Activated naive CD8-positive, alpha-beta T cell (primary cell): ENCODE results near the gene RMDN2.

Experiments used
- H3K27ac Mint-ChIP-seq: one replicate; pipeline ENCODE4 v1.8.0; 2021; ENCODE audit warnings: mixed read lengths
- H3K27me3 Mint-ChIP-seq: one replicate; pipeline ENCODE4 v1.8.0; 2021; ENCODE audit warnings: mixed read lengths
- H3K36me3 Mint-ChIP-seq: one replicate; pipeline ENCODE4 v1.8.0; 2021; ENCODE audit warnings: mixed read lengths
- H3K4me1 Mint-ChIP-seq: one replicate; pipeline ENCODE4 v1.8.0; 2021; ENCODE audit warnings: low read depth, mixed read lengths
- H3K4me3 Mint-ChIP-seq: one replicate; pipeline ENCODE4 v1.8.0; 2021; ENCODE audit warnings: mild to moderate bottlenecking, mixed read lengths
- H3K9me3 Mint-ChIP-seq: one replicate; pipeline ENCODE4 v1.8.0; 2021; ENCODE audit warnings: low read depth, mixed read lengths

The RMDN2 gene, protein sequence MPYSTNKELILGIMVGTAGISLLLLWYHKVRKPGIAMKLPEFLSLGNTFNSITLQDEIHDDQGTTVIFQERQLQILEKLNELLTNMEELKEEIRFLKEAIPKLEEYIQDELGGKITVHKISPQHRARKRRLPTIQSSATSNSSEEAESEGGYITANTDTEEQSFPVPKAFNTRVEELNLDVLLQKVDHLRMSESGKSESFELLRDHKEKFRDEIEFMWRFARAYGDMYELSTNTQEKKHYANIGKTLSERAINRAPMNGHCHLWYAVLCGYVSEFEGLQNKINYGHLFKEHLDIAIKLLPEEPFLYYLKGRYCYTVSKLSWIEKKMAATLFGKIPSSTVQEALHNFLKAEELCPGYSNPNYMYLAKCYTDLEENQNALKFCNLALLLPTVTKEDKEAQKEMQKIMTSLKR

DNA sequence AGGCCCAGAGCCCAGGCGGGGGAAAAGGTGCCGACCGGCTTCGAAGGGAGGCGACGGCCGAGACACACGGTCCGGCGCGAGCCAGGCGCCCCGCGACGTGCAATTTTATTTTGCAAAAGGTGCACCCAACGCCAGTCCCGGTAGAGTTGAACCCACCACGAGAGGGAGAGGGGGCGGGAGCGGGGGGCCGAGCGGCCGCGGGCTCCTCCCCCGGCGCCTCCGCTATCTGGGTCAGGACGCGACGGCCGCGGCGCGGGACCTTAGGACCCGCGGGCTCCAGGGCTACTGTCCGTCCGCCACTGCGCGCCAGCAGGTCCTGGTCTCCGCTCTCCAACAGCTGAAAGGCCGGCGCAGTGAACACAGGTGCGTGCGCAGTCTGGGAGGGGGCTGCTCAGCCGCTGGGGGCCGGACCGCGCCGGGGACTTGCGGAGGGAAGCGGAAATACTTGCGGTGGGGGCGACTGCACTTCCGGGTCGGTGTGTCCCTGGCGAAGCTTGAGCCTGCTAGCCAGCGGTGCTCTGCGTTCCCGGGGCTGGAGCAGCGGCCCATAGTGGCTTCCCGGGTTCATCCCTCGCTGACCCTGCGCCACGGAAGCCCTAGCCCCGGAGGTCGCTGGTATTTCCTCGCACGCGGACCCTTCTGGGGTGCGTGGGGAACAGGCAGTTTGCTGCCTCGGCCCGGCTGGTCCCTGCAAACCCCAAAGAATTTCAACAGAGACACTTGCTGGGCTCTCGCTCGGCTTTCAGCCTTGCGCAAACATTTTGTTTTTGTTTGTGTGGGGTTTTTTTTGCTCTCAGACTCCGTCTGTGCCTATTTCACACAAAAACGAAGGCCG, at the start of gene RMDN2:
TSS of gene RMDN2 (plus strand) at position 225 of the 835 bp plus-strand sequence. CDS start 3,991 bp downstream, outside the sequence.
- Mint-ChIP-seq H3K27ac (peak within 1 kb of the TSS; percentile 88), H3K27me3 (no peaks in the 10 kb centered on the region), H3K4me1 (peaks cover 36% of the 10 kb centered on the region), H3K36me3 (peaks cover 3% of the 10 kb centered on the region), H3K9me3 (no peaks in the 10 kb centered on the region), H3K4me3 (peak within 1 kb of the TSS; percentile 92)

DNA sequence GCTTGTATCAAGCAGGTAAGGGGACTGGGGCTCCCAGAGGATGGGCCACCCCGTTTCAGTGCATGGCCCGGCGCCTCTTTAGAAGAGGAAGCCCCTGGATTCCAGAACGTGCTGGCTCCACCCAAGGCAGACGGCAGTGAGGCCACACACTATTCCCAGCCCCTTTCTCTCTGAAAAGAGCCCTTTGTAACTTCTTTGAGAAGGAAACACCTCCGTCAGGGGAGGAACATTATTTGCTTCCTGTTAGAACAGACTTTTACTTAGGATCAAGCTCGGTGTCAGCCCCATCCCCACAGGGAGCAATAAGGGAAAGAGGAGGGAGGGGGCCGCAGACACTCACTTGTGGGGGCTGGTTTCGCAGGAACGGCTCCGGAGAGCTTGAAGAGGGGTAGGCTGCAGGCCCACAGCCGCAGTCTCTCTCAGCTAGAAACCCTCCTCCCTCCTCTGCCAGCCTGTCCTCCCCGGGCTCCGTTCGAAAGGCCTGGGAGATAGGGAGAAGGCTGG, 49.6 kb upstream of the RMDN2 start:
- Mint-ChIP-seq H3K27me3 (peaks cover 5% of the 10 kb centered on the region), H3K9me3 (no peaks in the 10 kb centered on the region), H3K4me3 (no peak overlapping the region), H3K4me1 (peaks cover 36% of the 10 kb centered on the region), H3K36me3 (no peaks in the 10 kb centered on the region), H3K27ac (no peak overlapping the region)

DNA sequence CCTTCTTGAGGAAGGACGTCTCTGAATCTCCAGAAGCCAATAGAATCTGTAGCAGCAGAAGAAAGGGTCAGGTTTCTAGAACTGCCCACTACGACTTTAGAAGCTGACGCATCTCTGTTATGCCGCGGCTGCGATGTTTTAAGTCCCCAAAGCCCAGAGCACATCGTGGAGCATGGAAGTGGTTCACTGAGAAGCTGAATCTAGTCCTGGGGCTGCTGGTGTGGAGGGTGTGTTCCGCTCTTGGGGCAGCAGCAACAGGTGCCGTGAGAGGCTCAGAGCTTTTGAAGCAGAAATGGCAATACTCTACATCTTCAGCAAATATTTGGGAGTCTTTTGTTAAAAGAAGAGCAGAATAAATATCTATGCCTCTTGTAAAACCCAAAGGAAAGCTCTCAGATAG, 48.9 kb upstream of the RMDN2 start:
- Mint-ChIP-seq H3K36me3 (no peaks in the 10 kb centered on the region), H3K27me3 (peaks cover 5% of the 10 kb centered on the region), H3K27ac (no peak overlapping the region), H3K4me3 (no peak overlapping the region), H3K9me3 (no peaks in the 10 kb centered on the region), H3K4me1 (peaks cover 29% of the 10 kb centered on the region)

DNA sequence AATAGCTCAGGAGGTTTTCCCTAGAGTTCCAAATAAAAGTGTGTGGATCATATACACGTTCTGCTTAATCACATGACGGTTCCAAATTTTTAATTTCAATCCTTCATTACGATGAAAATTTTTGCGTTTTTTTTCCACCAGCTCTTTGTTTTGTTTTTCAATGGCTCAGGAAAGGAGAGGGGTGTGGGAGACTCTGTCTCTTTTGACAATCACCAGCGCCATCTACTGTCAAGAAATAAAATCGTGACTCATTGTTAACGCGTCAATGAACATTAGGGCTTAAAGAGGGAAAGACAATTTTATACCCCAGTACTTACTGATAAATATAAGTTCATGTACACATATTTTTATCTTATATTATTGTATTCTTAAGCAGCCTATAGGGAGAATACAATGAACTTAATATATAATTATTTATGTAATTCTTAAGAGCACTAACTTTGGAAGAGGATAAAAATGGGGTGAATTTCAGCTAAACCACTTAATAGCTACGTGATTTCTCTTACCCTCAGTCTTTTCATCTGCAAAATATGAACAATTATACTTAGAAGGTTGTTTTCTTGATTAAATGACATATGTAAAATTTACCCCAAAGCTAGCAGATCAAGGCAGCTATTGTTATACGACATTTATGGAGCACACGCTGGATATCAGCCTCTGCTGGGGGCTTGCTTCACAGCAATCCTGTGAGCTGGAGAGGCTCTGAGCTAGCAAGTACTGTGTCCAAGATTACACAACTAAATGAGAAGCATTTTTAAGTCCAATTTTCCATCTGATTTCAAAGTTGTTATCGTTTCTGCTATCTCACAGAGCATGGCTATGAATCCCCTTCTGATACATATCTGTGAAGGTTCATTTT, 47.4 kb upstream of the RMDN2 start:
- Mint-ChIP-seq H3K27ac (no peak overlapping the region), H3K9me3 (no peaks in the 10 kb centered on the region), H3K27me3 (peaks cover 11% of the 10 kb centered on the region), H3K4me3 (no peak overlapping the region), H3K4me1 (peaks cover 14% of the 10 kb centered on the region), H3K36me3 (no peaks in the 10 kb centered on the region)

DNA sequence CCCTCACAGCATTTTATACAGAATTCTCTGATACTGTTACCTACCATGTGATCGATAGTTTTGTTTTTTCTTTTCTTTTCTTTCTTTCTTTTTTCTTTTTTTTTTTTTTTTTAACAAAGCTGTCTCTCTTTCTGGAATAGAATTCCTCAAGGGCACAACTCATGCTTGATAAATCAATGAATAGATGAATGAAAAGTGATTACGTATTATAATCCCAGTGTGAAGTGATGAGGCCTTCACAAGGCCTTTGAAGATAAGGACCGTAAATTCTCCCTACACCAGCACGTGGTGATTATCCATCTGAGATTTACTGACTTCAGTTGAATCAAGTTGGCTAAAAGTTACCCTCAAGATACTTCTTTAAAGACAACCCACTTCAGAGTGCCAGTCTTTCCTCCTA, 46.6 kb upstream of the RMDN2 start:
- peaks cover 11% of the 10 kb centered on the region for H3K27me3 Mint-ChIP-seq
- no peaks in the 10 kb centered on the region for H3K36me3 Mint-ChIP-seq
- no peaks in the 10 kb centered on the region for H3K9me3 Mint-ChIP-seq
- H3K4me3 Mint-ChIP-seq: no peak overlapping the region
- H3K27ac Mint-ChIP-seq: no peak overlapping the region
- peaks cover 6% of the 10 kb centered on the region for H3K4me1 Mint-ChIP-seq

DNA sequence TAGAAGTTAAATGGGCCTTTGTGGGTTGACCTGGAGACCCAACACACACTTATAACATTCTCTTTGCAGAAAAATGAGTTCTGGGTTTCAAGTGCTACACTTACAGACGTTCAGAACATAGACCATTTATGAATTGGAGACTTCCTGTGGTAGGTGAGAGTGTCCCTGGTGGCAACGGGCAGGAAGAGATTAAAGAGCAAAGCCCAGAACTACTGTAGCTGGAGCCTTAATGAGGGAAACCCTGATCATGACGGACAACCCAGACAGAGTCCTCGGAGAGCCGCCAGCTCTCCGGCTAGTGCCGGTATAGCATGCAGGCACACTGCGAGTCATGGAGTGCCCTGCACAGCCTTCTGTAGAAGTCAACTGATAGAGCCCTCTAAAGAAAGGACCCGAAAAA, 44.5 kb upstream of the RMDN2 start:
- H3K9me3 Mint-ChIP-seq: no peaks in the 10 kb centered on the region
- no peak overlapping the region for H3K4me3 Mint-ChIP-seq
- H3K27me3 Mint-ChIP-seq: peaks cover 13% of the 10 kb centered on the region
- peaks cover 4% of the 10 kb centered on the region for H3K4me1 Mint-ChIP-seq
- H3K27ac Mint-ChIP-seq: no peak overlapping the region
- H3K36me3 Mint-ChIP-seq: no peaks in the 10 kb centered on the region

DNA sequence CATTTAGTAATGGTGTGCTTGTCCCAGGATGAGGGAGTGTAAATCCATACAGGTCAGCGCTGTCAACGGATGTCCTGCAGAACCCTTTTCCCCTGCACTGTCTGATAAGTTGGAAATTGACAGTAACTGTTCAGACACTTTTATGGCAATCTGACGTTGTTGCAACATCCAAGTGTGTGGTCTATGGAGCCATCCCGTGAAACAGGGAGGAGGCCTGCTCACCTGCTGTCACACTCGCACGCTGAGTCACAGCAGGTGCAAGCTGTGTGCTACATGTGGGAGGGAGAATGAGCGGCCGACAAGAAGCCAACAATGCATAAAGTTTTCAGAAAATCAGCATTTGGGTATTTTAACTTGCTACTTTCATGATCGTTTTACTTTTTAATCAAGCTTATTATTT, 43.7 kb upstream of the RMDN2 start:
- H3K4me1 Mint-ChIP-seq: peaks cover 8% of the 10 kb centered on the region
- no peak overlapping the region for H3K27ac Mint-ChIP-seq
- peaks cover 15% of the 10 kb centered on the region for H3K27me3 Mint-ChIP-seq
- H3K4me3 Mint-ChIP-seq: no peak overlapping the region
- no peaks in the 10 kb centered on the region for H3K36me3 Mint-ChIP-seq
- no peaks in the 10 kb centered on the region for H3K9me3 Mint-ChIP-seq

DNA sequence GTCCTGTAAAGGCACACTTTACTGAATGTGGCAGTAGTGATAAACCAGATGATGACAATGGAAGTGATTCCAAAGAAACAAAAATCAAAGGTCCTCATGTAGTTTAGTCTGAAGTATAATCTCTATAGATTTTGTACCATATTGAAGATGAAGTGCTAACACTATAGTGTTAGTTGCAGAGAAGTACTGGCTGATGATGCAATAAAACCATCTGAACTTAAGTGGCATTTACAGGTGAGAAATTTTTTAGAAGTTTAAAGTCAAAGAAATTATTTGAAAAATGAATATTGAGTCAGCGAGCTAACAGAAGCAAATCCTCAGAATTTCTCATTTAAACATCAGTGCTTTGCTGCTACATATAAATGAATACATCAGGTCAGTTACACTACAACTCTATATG, 43.1 kb upstream of the RMDN2 start:
- H3K27me3 Mint-ChIP-seq: peaks cover 15% of the 10 kb centered on the region
- H3K4me3 Mint-ChIP-seq: no peak overlapping the region
- no peak overlapping the region for H3K27ac Mint-ChIP-seq
- H3K4me1 Mint-ChIP-seq: peaks cover 13% of the 10 kb centered on the region
- no peaks in the 10 kb centered on the region for H3K9me3 Mint-ChIP-seq
- H3K36me3 Mint-ChIP-seq: no peaks in the 10 kb centered on the region

DNA sequence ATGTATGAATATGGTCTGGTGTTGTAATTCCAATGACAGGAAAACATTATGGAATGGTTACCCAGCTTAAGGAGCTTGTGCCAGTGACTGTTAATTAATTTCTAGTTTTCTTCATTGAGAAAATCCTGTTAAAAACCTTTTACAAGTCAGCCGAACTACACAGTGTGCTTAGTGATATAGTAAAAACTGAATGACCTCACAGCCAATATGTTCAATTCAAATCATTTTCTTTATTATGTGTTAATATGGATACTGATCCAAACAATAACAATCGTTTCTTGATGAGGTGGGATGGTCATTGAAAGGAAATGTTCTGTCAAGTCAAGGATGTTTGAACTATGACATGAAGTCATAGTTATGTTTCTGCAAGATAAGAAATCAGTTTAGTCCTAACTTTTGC, 41.6 kb upstream of the RMDN2 start:
- Mint-ChIP-seq H3K4me1 (peaks cover 9% of the 10 kb centered on the region), H3K4me3 (no peak overlapping the region), H3K36me3 (no peaks in the 10 kb centered on the region), H3K27ac (no peak overlapping the region), H3K9me3 (no peaks in the 10 kb centered on the region), H3K27me3 (peaks cover 18% of the 10 kb centered on the region)

DNA sequence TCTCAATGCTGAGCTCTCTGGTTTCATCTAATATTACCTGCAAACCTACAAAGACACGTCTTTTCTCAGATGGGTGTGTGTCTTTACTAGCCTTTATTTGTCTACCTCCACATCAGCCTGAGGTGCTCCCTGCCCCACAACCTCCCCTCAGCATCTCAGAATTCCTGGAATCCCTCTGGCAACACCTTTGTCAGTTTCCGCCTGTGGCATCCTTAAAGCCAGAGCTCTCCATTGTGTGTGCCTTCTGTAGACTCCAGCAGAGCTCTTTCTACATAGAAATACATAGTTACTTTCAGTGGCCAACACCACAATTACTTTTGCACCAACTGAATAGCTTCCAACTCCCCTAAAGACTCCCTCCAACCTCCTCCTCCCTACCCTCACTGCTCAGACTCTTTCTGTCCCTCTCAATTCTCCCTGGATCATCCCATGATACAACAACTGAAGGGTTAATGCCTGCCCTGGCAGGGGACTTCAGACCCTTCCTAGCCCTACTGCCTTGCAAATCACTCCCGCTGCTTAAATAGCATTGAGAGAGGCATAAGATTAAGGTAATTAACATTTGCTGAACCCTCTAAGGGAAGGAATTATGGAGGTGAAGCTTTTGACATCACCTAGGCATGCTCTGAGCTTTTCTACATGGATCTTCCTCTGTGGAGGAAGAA, 39.6 kb upstream of the RMDN2 start:
- H3K9me3 Mint-ChIP-seq: no peaks in the 10 kb centered on the region
- no peak overlapping the region for H3K4me3 Mint-ChIP-seq
- H3K27me3 Mint-ChIP-seq: peaks cover 14% of the 10 kb centered on the region
- H3K4me1 Mint-ChIP-seq: peaks cover 10% of the 10 kb centered on the region
- H3K27ac Mint-ChIP-seq: no peak overlapping the region
- no peaks in the 10 kb centered on the region for H3K36me3 Mint-ChIP-seq

DNA sequence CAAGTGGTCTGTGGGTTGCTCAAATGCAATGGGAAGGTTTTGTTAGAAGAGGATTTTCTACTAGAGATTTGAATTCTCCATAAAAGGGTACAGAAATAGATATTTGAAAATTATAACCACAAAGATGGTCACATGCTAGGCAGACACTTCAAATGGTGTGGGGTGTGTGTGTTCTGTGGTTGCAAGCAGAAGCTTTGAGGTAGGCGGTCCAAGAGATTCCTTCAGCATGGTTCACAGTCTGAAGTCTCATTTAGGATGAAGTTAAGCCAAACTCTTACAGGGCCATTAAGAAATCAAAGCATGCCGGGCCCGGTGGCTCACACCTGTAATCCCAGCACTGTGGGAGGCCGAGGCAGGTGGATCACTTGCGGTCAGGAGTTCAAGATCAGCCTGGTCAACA, 38.3 kb upstream of the RMDN2 start:
- H3K27ac Mint-ChIP-seq: no peak overlapping the region
- no peaks in the 10 kb centered on the region for H3K36me3 Mint-ChIP-seq
- peaks cover 12% of the 10 kb centered on the region for H3K27me3 Mint-ChIP-seq
- no peak overlapping the region for H3K4me3 Mint-ChIP-seq
- H3K4me1 Mint-ChIP-seq: peaks cover 23% of the 10 kb centered on the region
- H3K9me3 Mint-ChIP-seq: no peaks in the 10 kb centered on the region

DNA sequence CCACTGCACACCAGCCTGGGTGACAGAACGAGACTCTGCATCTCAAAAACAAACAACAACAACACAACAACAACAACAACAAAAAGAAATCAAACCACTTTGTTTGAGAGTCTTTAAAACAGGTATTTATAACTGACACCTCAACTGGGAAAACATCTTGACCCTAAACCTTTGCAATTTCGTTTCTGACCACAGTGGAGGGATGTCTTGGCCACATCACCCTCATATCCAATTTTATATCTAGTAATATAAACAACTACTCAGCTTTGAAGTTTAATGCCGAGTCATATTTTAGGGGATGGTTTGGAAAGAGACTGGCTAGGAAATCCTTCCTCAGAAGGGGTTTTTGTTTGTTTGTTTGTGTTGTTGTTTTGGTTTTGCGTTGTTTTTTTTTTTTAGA, 37.8 kb upstream of the RMDN2 start:
- Mint-ChIP-seq H3K36me3 (no peaks in the 10 kb centered on the region), H3K27me3 (peaks cover 9% of the 10 kb centered on the region), H3K9me3 (no peaks in the 10 kb centered on the region), H3K27ac (no peak overlapping the region), H3K4me3 (no peak overlapping the region), H3K4me1 (peaks cover 28% of the 10 kb centered on the region)

DNA sequence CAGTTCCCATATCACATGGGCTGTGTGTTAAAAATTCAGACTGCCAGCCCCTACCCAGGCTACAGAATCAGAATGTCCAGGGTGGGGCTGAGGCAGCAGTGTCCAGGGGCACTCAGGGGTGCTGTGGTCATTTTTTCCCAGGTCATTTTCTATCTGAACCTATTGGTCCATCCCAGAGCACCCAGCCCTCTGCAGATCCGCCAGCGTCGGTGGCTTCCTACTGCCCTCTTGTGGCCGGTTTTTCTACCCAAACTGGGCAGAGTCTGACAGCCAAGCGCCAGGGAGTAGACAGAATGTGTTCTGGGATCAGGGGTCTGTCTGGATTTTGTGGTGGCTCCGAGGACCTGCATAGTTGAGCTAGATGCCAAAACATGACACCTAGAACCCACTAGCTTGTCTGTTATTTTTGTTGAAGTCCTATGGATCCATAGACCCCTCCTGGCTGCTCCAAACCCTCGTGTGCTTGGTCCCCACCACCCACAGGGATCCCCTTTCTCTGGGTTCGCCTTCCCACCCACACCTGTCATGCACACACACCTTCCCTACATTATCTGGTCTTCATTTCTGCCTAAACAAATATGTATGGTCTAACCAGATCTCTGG, 34.1 kb upstream of the RMDN2 start:
- H3K27ac Mint-ChIP-seq: no peak overlapping the region
- H3K4me3 Mint-ChIP-seq: no peak overlapping the region
- H3K9me3 Mint-ChIP-seq: no peaks in the 10 kb centered on the region
- H3K27me3 Mint-ChIP-seq: peaks cover 5% of the 10 kb centered on the region
- H3K4me1 Mint-ChIP-seq: peaks cover 43% of the 10 kb centered on the region
- H3K36me3 Mint-ChIP-seq: no peaks in the 10 kb centered on the region
